Osteoblast (primary cell): Measurements from ENCODE around the gene SSTR4. TPM values are rescaled to one million over a fixed set of nuclear protein-coding genes. Genes with fewer than 3 reads are reported as not detected.
"Not testable (repeated sequence)": the region's sequence is repeated elsewhere in the genome, so short reads cannot be mapped to it uniquely, and the experiment has no call there.

Source experiments
- DNase-seq: peaks from one replicate; pipeline ENCODE4 v3.0.0; 2011; ENCODE audit warnings: low spot score, mixed read lengths; ENCODE audit not compliant: insufficient read length; ENCODE audit errors: missing footprints
- H2AFZ ChIP-seq: 2 replicates; pipeline ENCODE4 v1.6.0; 2011; ENCODE audit warnings: mild to moderate bottlenecking, low read length
- H3K27ac ChIP-seq: 2 replicates; pipeline ENCODE4 v1.5.1; 2011; ENCODE audit warnings: mild to moderate bottlenecking, low read depth, low read length, moderate library complexity
- H3K27me3 ChIP-seq: 2 replicates; pipeline ENCODE4 v1.6.0; 2012; ENCODE audit warnings: mild to moderate bottlenecking, control low read depth, inconsistent platforms, low read length, moderate library complexity; ENCODE audit not compliant: insufficient read depth
- H3K36me3 ChIP-seq: 2 replicates; pipeline ENCODE4 v1.5.1; 2011; ENCODE audit warnings: mild to moderate bottlenecking, low read length, control low read depth, moderate library complexity; ENCODE audit not compliant: insufficient read depth
- H3K4me1 ChIP-seq: 2 replicates; pipeline ENCODE4 v1.5.1; 2011; ENCODE audit warnings: mild to moderate bottlenecking, low read length, control low read depth, moderate library complexity; ENCODE audit not compliant: insufficient read depth
- H3K4me2 ChIP-seq: 2 replicates; pipeline ENCODE4 v1.6.0; 2011; ENCODE audit warnings: mild to moderate bottlenecking, low read length; ENCODE audit not compliant: insufficient read depth
- H3K4me3 ChIP-seq: fragments of 200-600 bp; sonication (generic); 3 replicates; pipeline ENCODE4 v1.5.1; 2012; ENCODE audit warnings: mild to moderate bottlenecking, low read length, inconsistent platforms; ENCODE audit not compliant: insufficient read depth
- H3K79me2 ChIP-seq: 2 replicates; pipeline ENCODE4 v1.6.0; 2012; ENCODE audit warnings: mild to moderate bottlenecking, low read length, control low read depth, inconsistent platforms; ENCODE audit not compliant: insufficient read depth
- H3K9me3 ChIP-seq: 2 replicates; pipeline ENCODE4 v1.5.1; 2011; ENCODE audit warnings: low read depth, low read length, control low read depth
- H4K20me1 ChIP-seq: 2 replicates; pipeline ENCODE4 v1.6.0; 2012; ENCODE audit warnings: mild to moderate bottlenecking, low read length, control low read depth; ENCODE audit not compliant: insufficient read depth
- total RNA-seq: library from RNA; depleted of rRNA; stranded (reverse); fragments of >200 nt; gene quantifications from 2 replicates; pipeline ENCODE4 v1.2.3, GENCODE V29; 2012
- TF ChIP-seq, protein P1 (sequence below): IDR thresholded peaks from 2 replicates; pipeline ENCODE4 v1.5.1; 2011; ENCODE audit warnings: mild to moderate bottlenecking, low read depth, low read length, moderate library complexity; ENCODE audit errors: extremely low read depth

Gene SSTR4, protein sequence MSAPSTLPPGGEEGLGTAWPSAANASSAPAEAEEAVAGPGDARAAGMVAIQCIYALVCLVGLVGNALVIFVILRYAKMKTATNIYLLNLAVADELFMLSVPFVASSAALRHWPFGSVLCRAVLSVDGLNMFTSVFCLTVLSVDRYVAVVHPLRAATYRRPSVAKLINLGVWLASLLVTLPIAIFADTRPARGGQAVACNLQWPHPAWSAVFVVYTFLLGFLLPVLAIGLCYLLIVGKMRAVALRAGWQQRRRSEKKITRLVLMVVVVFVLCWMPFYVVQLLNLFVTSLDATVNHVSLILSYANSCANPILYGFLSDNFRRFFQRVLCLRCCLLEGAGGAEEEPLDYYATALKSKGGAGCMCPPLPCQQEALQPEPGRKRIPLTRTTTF
- total RNA-seq, result not detected in 2 replicates

DNA sequence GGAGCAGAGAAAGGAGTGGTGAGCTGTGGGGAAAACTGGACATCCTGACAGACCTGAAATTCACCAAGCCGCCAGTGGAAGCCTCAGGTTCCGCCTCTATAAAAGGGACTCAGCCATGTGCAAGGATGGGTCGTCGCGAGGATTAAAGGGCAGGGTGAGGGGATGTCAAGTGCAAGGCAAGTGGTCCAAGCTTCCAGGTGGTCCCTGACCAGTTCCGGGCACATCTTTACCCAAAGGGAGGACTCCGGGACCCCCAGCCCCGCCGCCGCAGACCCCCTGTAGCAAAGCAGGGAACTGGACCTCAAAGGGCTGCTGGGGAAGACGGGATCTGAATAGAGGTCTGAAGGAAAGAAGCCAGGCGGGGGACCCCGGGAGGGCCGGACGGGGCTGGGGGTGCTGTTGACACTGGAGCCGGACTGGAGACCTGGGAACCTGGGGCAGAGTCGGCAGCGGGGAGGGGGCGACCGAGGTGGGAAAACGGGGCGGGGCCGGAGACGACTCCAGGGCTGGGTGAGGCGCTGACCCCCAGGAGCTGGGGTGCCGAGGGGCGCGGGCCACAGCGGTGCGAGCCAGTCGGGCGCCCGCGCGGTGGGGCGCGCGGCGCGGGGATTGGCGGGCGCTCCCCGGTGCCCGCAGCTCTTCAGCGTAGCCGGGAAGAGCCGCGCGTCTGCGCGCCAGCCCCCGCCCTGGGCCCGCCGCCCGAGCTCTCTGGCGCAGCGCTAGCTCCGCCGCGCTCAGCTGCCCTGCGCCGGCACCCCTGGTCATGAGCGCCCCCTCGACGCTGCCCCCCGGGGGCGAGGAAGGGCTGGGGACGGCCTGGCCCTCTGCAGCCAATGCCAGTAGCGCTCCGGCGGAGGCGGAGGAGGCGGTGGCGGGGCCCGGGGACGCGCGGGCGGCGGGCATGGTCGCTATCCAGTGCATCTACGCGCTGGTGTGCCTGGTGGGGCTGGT, at the start of gene SSTR4:
TSS of gene SSTR4 (plus strand) at position 592 of the 951 bp plus-strand sequence. CDS start at position 764, 172 bp downstream.
- peaks cover 36% of the 10 kb centered on the region for H3K27me3 ChIP-seq

DNA sequence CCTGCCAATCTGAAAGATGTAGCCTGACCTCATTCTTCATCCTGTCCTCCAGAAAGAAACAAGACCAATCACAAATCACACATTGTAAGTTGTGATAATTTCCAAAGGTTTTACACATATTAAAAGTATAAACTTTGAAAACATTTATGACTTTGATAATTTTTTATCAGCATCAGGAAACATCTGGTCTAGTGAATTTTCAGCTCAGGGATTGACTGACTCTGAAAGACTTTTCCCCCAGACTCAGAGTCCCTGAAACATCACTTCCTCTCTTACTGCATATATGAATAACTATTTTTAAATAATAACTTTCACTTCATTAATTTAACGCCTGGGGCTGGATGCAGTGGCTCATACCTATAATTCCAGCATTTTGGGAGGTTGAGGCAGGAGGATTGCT, 48.5 kb upstream of the SSTR4 start:
- Histone ChIP-seq H2AFZ (no peak overlapping the region), H3K79me2 (no peaks in the 10 kb centered on the region), H3K4me3 (no peak overlapping the region), H3K36me3 (no peaks in the 10 kb centered on the region), H3K9me3 (no peaks in the 10 kb centered on the region), H3K27me3 (no peaks in the 10 kb centered on the region), H4K20me1 (no peaks in the 10 kb centered on the region), H3K4me1 (no peaks in the 10 kb centered on the region), H3K27ac (no peak overlapping the region), H3K4me2 (no peak overlapping the region)
- TF ChIP-seq, protein P1, sequence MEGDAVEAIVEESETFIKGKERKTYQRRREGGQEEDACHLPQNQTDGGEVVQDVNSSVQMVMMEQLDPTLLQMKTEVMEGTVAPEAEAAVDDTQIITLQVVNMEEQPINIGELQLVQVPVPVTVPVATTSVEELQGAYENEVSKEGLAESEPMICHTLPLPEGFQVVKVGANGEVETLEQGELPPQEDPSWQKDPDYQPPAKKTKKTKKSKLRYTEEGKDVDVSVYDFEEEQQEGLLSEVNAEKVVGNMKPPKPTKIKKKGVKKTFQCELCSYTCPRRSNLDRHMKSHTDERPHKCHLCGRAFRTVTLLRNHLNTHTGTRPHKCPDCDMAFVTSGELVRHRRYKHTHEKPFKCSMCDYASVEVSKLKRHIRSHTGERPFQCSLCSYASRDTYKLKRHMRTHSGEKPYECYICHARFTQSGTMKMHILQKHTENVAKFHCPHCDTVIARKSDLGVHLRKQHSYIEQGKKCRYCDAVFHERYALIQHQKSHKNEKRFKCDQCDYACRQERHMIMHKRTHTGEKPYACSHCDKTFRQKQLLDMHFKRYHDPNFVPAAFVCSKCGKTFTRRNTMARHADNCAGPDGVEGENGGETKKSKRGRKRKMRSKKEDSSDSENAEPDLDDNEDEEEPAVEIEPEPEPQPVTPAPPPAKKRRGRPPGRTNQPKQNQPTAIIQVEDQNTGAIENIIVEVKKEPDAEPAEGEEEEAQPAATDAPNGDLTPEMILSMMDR, result no peak
- DNase-seq, result no peak

More for the DNA sequence above, at the start of gene SSTR4:
- Histone ChIP-seq H3K79me2 (no peaks in the 10 kb centered on the region), H3K27ac (no peak within 1 kb of the TSS), H4K20me1 (no peaks in the 10 kb centered on the region), H3K4me2 (no peak within 1 kb of the TSS), H3K9me3 (no peaks in the 10 kb centered on the region), H2AFZ (no peak within 1 kb of the TSS), H3K36me3 (no peaks in the 10 kb centered on the region), H3K4me3 (no peak within 1 kb of the TSS), H3K4me1 (no peaks in the 10 kb centered on the region)
- TF ChIP-seq, protein P1, result no peak
- DNase-seq, result no peak

DNA sequence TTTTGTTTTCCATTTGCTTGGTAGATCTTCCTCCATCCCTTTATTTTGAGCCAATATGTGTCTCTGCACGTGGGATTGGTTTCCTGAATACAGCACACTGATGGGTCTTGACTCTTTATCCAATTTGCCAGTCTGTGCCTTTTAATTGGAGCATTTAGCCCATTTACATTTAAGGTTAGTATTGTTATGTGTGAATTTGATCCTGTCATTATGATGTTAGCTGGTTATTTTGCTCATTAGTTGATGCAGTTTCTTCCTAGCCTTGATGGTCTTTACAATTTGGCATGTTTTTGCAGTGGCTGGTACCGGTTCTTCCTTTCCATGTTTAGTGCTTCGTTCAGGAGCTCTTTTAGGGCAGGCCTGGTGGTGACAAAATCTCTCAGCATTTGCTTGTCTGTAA, 43.7 kb upstream of the SSTR4 start:
- not testable (repeated sequence) for H3K79me2 ChIP-seq, H3K4me1 ChIP-seq, H3K36me3 ChIP-seq, H3K27me3 ChIP-seq, DNase-seq, H3K9me3 ChIP-seq, H2AFZ ChIP-seq, H3K27ac ChIP-seq, H3K4me2 ChIP-seq, H3K4me3 ChIP-seq, H4K20me1 ChIP-seq

DNA sequence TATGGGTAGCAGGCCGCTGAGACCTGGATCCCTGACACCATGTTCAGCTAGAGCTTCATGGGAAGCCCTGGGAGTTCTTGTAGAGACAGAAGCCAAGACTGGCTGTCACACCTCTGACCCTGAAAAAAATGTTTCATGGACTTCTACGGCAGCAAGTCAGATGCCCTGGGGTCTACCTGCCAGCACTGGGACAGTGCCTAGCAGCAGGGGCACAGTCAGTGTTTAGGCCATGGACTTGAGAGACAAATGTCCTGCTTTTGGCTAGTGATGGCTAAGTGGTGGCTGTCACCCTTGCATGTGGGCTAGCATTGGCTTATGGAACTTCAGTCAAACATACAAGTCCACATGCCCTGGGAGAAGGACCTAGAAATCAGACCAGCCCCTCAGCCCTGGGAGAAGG, 41.3 kb upstream of the SSTR4 start:
- H3K27ac ChIP-seq, result no peak overlapping the region
- no peak overlapping the region for H3K4me2 ChIP-seq
- H3K4me1 ChIP-seq, result no peaks in the 10 kb centered on the region
- H3K4me3 ChIP-seq, result no peak overlapping the region
- no peaks in the 10 kb centered on the region for H3K79me2 ChIP-seq
- no peaks in the 10 kb centered on the region for H4K20me1 ChIP-seq
- H3K9me3 ChIP-seq, result no peaks in the 10 kb centered on the region
- TF ChIP-seq, protein P1, result no peak
- DNase-seq, result no peak
- H3K36me3 ChIP-seq, result no peaks in the 10 kb centered on the region
- no peak overlapping the region for H2AFZ ChIP-seq
- H3K27me3 ChIP-seq, result no peaks in the 10 kb centered on the region
